HG03460 (cell line): ENCODE measurements around the gene ABCC4.
"Not testable (repeated sequence)": the region's sequence is repeated elsewhere in the genome, so short reads cannot be mapped to it uniquely, and the experiment has no call there.

Experiments used
- ATAC-seq: cut with Tn5 transposase; IDR thresholded peaks from one replicate; pipeline ENCODE4 v1.9.1; 2021; ENCODE audit not compliant: unreplicated experiment

ABCC4 gene

GRCh38 chr13:95200386-95200957 is 100.8 kb downstream of the ABCC4 start:
- ATAC-seq: not testable (repeated sequence)

- ATAC-seq: no peak
Observed at GRCh38 chr13:95199896-95200295, 101.4 kb downstream of the ABCC4 start.

DNA sequence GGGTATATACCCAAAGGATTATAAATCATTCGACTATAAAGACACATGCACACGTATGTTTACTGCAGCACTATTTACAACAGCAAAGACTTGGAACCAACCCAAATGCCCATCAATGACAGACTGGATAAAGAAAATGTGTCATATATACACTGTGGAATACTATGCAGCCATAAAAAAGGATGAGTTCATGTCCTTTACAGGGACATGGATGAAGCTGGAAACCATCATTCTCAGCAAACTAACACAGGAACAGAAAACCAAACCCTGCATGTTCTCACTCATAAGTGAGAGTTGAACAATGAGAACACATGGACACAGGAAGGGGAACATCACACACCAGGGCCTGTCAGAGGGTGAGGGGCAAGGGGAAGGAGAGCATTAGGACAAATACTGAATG is 102.6 kb downstream of the ABCC4 start:
- ATAC-seq: not testable (repeated sequence)

DNA sequence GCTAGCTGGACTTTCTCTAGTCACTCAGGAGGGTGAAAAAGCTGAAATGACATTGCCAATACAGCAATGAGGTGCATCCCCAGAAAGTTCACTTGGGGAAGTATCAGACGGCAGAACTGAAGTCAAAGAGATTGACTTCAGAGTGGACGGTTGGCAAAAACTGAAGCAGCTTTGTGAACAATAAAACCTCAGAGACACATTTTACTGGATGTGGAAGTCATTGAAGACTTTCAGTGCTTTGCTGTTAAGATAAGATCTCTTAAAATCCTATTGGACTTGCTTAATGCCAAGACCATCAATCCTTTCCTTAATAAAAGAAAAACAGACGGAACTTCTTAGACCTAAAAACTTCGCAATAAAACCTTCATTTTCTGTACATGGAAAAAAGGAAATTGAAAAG is 103.7 kb downstream of the ABCC4 start:
- no peak for ATAC-seq

DNA sequence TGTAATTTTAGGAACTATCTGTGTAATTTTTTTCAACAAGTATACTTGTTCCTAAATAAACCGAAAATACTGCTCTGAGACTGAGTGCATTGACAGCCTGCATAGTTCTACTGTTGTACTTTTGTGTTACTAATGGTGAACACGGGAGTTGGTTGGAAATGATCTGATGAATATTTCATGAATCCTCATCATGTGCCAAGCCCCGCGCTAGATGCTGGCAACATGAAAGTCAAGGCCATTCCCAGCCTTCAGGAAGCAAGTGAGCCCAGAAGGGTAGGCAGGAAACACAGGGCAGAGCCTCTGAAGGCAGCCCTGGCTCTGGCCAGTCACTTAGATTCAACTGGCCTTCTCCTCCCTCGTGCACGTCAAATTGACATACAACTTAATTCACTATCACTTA is 106.1 kb downstream of the ABCC4 start:
- ATAC-seq: no peak

DNA sequence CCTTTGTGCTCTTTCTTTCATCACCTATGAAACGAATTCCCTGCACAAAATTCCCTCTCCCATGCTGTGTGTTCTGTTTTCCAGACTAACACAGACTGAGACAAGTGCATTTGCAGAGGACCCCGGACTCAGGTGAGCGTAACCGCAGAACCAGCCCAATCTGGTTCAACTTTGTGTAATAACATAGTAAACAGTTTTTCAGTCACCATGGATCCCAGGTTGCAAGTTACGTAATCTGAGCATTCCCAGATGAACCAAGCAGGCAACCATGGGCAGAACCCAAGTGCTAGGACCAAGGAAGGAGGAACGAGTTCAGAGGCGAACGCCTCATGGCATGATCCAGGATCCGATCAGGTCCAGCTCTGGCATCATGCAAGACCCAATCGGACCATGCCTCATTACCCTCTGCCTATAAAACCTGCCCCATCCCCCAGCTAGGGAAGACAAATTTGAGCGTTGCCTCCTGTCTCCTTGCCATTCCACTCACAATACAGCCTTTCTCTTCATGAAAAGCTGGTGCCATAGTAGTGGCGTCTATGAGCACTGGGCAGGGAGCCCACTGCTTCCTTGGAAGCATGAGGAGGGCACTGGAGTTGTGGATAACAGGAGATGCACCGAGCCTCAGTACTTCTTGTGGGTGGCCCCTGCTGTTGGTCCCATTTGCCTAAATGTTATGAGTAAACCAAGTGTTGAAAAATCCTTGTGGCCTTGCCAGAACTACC is 107.6 kb downstream of the ABCC4 start:
- no peak for ATAC-seq

DNA sequence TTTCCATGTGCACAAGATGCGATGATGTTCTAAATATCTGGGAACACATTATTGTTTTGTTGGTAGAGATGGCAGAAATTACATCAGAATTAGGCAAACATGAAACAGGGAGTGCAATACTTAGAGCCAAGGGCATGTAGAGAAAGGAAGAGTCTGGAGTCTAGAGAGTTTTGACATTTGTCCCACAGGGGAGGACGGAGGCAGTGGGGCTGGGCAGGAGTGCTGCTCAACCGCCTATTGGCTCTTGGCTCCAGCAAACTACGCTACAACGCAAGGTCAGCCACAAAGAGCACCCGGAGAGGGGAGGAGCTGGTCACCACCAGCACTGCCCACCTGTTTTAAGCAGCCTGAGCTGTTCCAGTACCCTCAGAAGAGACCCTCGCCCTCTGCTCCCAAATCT is 108.3 kb downstream of the ABCC4 start:
- no peak for ATAC-seq

- ATAC-seq: not testable (repeated sequence)
Observed at GRCh38 chr13:95192564-95192945, 108.7 kb downstream of the ABCC4 start.

DNA sequence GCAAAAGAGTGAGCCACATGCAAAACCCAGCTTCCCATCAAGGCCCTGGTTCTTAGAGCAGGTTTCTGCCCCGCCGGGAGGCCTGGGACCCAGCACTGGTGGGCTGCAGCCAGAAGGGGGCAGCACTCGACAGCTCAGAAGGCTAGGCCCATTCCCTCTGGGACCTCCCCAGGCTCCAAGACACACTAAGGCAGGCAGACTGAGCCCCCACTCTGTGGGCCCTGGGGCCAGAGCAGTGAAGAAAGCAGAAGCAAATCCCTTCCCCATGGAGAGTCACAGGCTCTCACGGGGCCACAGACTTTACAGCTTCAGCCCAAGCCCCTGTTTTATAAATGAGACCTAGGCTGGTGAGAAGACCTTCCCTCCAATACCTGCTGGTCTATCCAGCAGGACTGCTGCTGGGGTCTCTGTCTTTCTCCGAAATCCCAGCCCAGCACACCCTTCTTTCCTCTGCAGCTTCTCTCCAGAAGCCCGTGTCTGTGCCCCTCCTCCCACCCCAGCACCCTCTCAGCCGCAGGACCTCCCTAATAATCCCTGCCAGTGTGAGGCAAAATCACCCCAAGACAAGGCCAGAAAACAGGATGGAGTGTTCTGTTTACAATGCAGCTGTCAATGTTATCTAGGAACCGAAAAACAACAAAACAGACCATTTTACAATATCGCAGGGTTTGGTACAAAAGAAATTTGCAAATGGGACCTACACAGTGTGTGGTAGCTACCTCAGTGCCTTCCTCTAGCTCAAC is 109.3 kb downstream of the ABCC4 start:
- peak; percentile 94 for ATAC-seq

DNA sequence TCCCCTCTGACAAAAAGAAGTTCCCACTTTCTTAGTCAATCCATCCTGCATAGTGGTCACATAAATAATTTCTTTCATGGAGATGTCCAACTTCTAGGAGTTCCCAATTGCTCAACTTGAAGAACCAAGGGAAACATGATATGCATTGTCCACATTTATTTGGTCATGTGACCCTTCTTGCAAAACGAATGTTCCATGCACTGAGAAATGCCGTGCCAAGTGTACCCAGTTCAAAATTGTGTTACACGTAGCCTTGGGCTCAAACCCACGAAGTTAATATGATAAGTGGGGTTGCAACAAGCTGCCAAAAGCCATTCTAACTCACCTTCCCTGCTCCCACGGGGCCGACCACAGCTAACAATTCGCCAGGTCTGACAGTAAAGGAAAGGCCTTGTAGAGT is 113.1 kb downstream of the ABCC4 start:
- no peak for ATAC-seq

- no peak for ATAC-seq
Observed at GRCh38 chr13:95185851-95186250, 115.4 kb downstream of the ABCC4 start.

DNA sequence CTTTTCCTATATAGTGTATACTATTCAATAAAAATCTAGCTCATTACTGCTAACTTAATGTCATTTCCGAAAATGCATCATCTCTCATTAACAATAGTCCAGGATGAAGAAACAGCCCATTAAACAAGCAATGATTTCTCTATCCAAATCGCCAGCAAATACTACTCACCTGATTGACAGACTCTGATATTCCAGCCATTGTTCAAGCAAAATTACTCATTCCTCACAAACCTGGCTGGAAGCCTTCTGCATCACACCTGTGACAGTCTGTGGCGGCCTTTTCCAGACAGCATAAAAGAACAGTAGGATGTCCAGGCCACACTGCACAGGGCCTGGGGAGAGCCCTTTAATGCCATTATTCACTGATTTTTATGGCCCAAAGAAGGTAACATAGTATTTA is 115.9 kb downstream of the ABCC4 start:
- ATAC-seq: no peak

- ATAC-seq: no peak
Observed at GRCh38 chr13:95184317-95184716, 116.9 kb downstream of the ABCC4 start.

DNA sequence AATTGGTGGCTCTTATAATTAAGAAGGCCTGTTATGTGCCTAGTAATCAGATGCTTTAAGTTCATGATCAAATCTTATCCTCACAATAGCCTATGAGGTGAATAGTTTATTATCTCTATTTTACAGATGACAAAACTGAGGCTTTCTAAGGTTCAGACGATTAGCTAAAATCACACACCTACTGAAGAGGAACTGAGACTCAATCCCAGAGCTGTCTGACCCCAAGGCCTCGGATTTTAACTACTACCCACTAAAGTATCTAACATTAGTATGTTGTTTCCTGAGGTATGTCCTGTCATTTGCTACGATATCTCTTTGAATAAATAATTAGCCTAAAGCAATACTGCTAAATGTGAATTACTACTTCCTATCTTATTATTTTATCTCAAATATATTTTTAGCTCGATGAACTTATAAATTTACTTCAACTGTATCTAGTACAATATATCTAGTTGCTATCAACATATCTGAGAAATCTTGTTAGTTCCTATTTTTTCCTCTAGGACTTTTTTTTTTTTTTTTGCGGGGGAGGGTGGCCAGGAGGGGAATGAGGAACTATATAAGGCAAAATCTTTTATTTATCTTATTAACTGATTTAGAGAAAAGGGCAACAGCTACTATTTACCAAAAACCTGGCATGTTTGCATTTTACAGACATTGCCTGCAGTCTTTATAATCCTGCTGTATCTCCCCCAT is 118.5 kb downstream of the ABCC4 start:
- no peak for ATAC-seq

- peak; percentile 56 for ATAC-seq
Observed at GRCh38 chr13:95181586-95181985, 119.7 kb downstream of the ABCC4 start.

DNA sequence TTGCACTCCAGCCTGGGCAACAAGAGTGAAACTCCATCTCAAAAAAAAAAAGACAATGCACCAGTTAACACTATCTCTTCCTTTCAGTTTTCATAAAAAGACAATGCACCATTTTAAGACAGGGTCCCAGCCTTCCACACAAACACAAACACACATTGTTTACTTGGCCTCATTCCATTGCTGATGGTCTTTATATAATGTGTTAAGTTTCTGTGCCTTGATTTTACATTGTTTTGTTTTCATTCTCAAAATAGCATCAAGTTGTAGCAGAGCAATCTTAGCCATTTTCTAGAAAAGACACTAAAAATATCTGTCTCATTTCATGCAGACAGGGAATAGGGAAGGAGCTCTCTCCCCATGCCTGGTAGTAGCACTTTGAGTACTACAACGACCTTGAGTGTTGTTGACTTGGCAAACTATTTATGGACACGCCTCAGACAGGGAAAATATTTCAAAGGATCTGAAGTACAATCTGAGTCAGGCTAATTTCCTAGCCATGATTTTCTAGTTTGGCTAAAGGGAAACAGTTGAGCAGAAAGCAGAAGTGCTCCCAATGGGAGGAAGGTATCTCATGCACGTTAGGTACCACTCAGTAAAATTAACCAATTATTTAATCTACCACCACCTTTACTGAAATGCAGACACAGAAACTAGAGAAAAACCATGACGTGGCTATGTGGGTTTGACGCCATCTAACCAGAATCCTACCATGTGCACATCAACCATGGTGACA is 120.6 kb downstream of the ABCC4 start:
- ATAC-seq: no peak

DNA sequence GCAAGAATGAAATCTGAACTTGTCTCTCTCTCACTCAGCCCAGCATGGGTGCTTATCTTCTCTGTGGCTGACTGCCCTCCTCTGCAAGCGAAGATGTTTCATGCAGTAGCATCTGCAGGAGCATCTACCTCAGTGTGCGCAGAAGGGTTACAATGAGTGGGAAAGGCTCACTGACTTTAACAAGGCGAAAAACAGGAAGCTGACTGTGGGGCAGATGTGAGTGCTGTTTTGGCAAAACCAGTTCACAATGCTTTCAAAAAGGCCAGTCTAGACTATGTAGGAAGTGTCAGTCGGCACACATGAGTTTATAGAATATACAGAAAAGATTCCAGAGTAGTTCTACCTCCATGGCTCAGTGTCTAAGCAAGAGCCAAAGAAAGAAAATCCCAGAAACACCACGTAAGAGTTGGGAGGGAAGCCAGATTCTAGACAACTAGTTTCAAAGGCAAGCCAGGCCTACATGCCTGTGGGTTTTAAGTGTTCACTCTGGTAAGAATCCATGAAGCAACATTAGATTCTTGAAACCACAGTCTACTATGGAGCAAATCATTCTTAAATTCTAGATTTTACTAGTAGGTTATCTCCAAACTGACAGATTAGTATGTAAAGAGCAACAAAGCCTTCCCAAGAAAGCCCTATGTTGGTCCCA is 124.5 kb downstream of the ABCC4 start:
- ATAC-seq: no peak

- ATAC-seq: no peak
Observed at GRCh38 chr13:95174517-95174916, 126.7 kb downstream of the ABCC4 start.

DNA sequence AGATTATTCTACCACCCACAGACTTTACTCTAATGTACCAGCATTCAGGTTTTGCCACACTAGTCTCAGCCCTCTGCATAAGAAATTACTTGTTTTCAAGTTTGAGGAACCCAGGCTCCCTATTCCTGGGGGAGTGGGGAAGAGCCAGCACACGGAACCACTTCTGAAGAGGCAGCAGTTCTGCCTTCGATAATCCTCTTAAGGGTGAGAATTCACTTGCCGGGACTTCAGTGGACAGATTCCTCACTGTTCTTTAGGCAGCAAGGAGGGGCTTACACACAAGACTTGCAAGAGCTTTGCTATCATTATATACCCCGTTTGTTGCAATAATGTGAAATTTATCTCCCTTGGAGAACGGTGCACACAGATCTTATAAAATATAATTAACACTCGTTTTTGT is 133.1 kb downstream of the ABCC4 start:
- no peak for ATAC-seq

DNA sequence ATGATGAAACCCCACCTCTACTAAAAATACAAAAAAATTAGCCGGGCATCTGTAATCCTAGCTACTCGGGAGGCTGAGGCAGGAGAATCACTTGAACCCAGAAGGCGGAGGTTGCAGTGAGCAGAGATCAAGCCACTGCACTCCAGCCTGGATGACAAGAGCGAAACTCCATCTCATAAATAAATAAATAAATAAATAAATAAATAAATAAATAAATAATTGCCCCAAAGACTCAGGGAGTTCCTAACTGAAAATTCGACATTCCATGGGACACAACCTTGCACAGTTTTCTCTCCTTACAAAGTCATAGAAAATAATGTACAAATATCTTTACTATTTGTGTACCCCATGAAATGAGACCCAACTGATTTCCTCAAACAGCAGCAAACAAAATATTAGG is 134.2 kb downstream of the ABCC4 start:
- not testable (repeated sequence) for ATAC-seq
